Liver (tissue), 3 donors: Measurements from ENCODE around the gene UQCRC1.

Experiments
- ATF3 ChIP-seq: IDR thresholded peaks from 2 replicates; pipeline ENCODE4 v1.6.1; 2016; ENCODE audit warnings: antibody characterized with exemption
- CTCF ChIP-seq: fragments of 150-350 bp; IDR thresholded peaks from 2 replicates; pipeline ENCODE4 v1.5.1; 2017; ENCODE audit warnings: improper control_type of control experiment, low read depth, low read length; ENCODE audit not compliant: missing input control
- SP1 ChIP-seq: IDR thresholded peaks from 2 replicates; pipeline ENCODE4 v1.6.1; 2018; ENCODE audit warnings: antibody characterized with exemption, mild to moderate bottlenecking
- YY1 ChIP-seq: IDR thresholded peaks from 2 replicates; pipeline ENCODE4 v1.6.1; 2016; ENCODE audit warnings: antibody characterized with exemption, mild to moderate bottlenecking
- donor health status: healthy.
- donor health status: healthy.

GRCh38 chr3:48576647-48577046 is 32.8 kb downstream of the UQCRC1 start:
- no peak for TF ChIP-seq CTCF
- no peak for TF ChIP-seq ATF3
- no peak for TF ChIP-seq YY1
- TF ChIP-seq SP1, result no peak
